Fibroblast of villous mesenchyme (primary cell): ENCODE results near the gene CDHR5. TPM values are rescaled to one million over a fixed set of nuclear protein-coding genes. Genes with fewer than 3 reads are reported as not detected.
"Not testable (repeated sequence)": the region's sequence is repeated elsewhere in the genome, so short reads cannot be mapped to it uniquely, and the experiment has no call there.

Experiments
- DNase-seq: peaks from one replicate; pipeline ENCODE4 v3.0.0-alpha.2; 2010; ENCODE audit warnings: low read depth
- H3K4me3 ChIP-seq: 2 replicates; pipeline ENCODE4 v1.5.1; 2011; ENCODE audit warnings: low read depth, mild to moderate bottlenecking, low read length
- total RNA-seq: library from RNA; depleted of rRNA; stranded (reverse); fragments of >200 nt; gene quantifications from 2 replicates; pipeline ENCODE4 v1.2.3, GENCODE V29; 2012
- TF ChIP-seq, protein P1 (sequence below): IDR thresholded peaks from 2 replicates; pipeline ENCODE4 v1.5.1; 2012; ENCODE audit warnings: low read depth, mild to moderate bottlenecking, low read length; ENCODE audit not compliant: insufficient read depth

CDHR5 gene
- total RNA-seq, 1 donor: not detected

DNA sequence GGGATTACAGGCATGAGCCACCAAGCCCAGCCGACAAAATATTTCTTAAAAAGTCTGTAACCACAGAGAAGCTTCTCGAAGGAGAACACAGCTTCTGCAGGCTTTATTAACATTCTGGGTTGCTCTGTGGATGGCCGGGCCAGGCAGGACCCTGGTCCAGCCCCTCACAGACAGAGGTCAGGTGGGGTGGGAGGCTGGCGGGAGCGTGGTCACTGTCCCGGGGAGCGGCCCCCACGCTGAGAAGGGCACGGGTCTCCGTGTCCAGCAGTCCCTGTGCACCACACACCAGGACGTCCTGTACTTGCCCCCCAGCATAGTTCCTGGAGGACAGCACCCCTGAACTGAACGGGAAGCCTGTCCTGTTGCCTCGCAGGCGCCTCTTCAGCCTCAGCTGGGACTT lies 31.7 kb upstream of the CDHR5 start:
- DNase-seq: no peak
- TF ChIP-seq, protein P1, sequence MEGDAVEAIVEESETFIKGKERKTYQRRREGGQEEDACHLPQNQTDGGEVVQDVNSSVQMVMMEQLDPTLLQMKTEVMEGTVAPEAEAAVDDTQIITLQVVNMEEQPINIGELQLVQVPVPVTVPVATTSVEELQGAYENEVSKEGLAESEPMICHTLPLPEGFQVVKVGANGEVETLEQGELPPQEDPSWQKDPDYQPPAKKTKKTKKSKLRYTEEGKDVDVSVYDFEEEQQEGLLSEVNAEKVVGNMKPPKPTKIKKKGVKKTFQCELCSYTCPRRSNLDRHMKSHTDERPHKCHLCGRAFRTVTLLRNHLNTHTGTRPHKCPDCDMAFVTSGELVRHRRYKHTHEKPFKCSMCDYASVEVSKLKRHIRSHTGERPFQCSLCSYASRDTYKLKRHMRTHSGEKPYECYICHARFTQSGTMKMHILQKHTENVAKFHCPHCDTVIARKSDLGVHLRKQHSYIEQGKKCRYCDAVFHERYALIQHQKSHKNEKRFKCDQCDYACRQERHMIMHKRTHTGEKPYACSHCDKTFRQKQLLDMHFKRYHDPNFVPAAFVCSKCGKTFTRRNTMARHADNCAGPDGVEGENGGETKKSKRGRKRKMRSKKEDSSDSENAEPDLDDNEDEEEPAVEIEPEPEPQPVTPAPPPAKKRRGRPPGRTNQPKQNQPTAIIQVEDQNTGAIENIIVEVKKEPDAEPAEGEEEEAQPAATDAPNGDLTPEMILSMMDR: no peak

DNA sequence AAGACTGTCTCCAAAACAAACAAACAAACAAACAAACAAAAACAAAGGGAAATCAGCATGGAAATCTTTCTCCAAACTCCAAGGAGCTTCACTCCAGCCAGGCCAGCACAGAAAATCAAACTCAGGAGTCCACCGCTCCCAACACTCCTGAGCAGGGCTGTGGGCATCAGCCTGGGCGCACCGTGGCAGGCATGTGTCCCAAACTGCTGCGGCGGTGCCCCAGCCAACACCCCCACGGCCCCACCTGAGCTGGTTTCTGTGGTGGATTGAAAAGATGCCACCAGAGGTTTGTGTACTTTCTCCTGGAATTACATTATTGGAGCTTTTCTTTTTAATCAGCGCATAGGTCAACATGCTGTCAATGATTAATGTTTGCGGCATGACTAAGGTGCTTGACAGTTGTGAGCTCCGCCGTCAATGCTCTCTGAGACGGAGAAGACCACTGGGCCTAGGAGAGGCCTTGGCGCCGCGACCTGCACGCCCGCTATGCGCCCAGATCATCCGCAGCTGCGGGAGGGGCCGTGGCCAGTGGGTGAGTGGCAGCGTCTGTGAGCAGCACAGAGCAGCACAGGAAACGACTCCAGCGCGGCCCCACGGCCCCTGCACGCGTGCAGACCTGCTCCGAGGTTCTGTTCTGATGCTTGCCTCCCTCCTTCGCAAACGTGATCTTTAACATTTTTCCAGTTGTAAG lies 30.4 kb upstream of the CDHR5 start:
- TF ChIP-seq, protein P1: no peak
- DNase-seq: no peak
- H3K4me3 ChIP-seq: no peak overlapping the region

More for the DNA sequence above, 31.7 kb upstream of the CDHR5 start:
- H3K4me3 ChIP-seq: no peak overlapping the region

DNA sequence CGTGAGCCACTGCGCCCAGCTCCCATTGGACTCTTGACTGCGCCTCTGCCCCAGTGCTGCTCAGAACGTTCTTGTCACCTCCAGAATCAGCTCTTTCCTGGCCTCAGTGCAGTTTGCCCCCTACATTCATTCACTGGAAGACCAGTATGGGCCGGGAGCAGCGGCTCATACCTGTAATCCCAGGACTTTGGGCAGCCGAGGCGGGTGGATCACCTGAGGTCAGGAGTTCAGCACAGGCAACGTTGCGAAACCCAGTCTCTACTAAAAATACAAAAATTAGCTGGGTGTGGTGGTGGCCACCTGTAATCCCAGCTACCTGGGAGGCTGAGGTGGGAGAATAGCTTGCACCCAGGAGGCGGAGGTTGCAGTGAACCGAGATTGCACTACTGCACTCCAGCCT lies 29.7 kb upstream of the CDHR5 start:
- not testable (repeated sequence) for H3K4me3 ChIP-seq, DNase-seq

DNA sequence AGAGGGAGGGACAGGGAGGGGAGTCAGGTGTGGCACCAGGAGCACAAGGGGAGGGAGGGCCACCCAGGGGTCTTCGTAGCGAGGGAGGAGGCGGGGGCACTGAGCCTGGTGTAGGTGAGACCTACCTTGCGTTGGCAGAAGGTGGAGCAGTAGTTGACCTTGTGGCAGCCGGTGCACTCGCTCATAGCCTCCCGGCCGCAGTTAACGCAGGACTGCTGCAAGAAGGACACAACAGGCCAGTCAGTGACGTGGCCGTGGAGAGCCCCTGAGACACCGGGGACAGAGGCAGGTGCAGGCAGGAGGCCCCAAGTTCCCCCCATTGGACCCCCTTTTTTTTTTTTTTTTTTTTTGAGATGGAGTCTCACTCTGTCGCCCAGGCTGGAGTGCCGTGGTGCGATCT lies 29.1 kb upstream of the CDHR5 start:
- H3K4me3 ChIP-seq: no peak overlapping the region
- TF ChIP-seq, protein P1: no peak
- DNase-seq: no peak

DNA sequence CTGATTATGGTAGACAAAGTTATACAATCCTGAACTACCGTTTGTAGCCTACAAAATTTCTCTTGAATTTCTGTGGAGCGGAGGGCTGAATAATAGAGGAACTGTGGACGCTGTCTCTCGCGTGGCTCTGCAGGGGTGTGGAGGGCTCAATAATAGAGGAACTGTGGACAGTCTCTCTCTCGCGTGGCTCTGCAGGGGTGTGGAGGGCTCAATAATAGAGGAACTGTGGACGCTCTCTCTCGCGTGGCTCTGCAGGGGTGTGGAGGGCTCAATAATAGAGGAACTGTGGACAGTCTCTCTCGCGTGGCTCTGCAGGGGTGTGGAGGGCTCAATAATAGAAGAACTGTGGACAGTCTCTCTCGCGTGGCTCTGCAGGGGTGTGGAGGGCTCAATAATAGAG lies 28.4 kb upstream of the CDHR5 start:
- not testable (repeated sequence) for H3K4me3 ChIP-seq, DNase-seq

DNA sequence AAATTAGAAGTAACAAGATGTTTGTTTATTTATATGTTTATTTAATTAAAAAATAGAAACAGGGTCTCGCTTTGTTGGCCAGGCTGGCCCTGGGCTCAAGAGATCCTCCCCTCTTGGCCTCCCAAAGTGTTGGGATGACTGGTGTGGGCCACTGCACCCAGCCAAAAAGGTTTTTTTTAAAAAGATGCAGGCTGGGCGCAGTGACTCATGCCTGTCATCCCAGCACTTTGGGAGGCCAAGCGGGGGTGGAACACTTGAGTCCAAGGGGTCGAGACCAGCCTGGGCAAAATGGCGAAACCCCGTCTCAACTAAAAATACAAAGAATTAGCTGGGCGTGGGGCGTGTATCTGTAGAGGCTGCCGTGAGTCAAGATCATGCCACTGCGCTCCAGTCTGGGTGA lies 25.7 kb upstream of the CDHR5 start:
- H3K4me3 ChIP-seq: no peak overlapping the region
- no peak for DNase-seq
- TF ChIP-seq, protein P1: no peak

DNA sequence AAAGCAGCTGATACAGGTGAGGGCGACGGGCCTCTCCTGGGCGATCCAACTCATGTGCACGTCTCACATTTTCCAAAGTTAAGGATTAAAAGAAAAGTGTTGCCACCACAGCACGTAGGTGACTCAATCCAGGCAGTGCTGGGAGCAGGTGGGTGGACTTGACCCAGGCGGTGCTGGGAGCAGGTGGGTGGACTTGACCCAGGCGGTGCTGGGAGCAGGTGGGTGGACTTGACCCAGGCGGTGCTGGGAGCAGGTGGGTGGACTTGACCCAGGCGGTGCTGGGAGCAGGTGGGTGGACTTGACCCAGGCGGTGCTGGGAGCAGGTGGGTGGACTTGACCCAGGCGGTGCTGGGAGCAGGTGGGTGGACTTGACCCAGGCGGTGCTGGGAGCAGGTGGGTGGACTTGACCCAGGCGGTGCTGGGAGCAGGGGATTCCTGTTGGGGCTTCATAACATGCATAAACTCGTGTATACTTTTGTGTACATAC lies 23.0 kb upstream of the CDHR5 start:
- not testable (repeated sequence) for DNase-seq, H3K4me3 ChIP-seq

DNA sequence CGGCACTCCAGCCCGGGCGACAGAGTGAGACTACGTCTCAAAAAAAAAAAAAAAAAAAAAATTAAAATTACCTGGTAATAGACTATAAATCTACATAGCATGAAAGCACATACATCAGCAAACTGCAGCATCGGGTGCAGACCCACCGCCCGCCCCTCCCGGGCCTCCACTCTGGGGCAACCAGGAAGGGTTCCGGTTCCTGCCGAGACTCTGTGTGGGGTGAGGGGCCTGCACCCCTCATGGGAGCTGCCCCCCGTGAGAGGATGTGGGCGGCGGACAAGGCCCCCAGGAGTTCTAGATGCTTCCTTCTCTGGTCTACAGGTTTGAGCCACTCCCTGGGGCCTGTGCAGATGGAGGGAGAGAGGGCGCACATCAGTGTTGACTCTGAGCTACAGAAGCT lies 21.5 kb upstream of the CDHR5 start:
- no peak overlapping the region for H3K4me3 ChIP-seq
- DNase-seq: no peak
- TF ChIP-seq, protein P1: no peak
